ENCODE data around the gene PRADC1. TPM values are rescaled to one million over a fixed set of nuclear protein-coding genes. Genes with fewer than 3 reads are reported as not detected.

PRADC1 gene
- total RNA-seq, 1 experiment from 2014 or later: 32.3 TPM

GRCh38 chr2:73202156-73203054 lies 30.6 kb downstream of the PRADC1 start, which contains the start of gene NOTO:
Gene NOTO (plus strand): TSS chr2:73202574. CDS start chr2:73202667, 93 bp downstream.
- DNase-seq (ENCODE audit: low read depth): peak; percentile 44

- DNase-seq (ENCODE audit: low read depth): peak; percentile 36
Observed at GRCh38 chr2:73200281-73200680, 32.8 kb downstream of the PRADC1 start.

- DNase-seq (ENCODE audit: low read depth): no peak
Observed at GRCh38 chr2:73197579-73197978, 35.5 kb downstream of the PRADC1 start.

GRCh38 chr2:73187549-73187948 lies 45.5 kb downstream of the PRADC1 start:
- DNase-seq (ENCODE audit: low read depth): no peak

GRCh38 chr2:73185965-73186364 lies 47.1 kb downstream of the PRADC1 start:
- no peak for DNase-seq (ENCODE audit: low read depth)

Other genes with a start within 250 kb of the PRADC1 start
- 7.9 and 17.3 TPM in 2 replicates for gene SFXN5, start 161.5 kb downstream of the PRADC1 start, total RNA-seq (2014; rRNA removed; shearing (Covaris generic))
- gene RAB11FIP5, start 120.3 kb downstream of the PRADC1 start, total RNA-seq (2014; rRNA removed; shearing (Covaris generic)): 19.4 and 40.8 TPM in 2 replicates
- gene NOTO, start 30.7 kb downstream of the PRADC1 start, total RNA-seq (2014; rRNA removed; shearing (Covaris generic)): not detected in 2 replicates
- gene SMYD5, start 19.0 kb downstream of the PRADC1 start, total RNA-seq (2014; rRNA removed; shearing (Covaris generic)): 12.8 and 20.5 TPM in 2 replicates
- gene CCT7, start 1.1 kb upstream of the PRADC1 start, total RNA-seq (2014; rRNA removed; shearing (Covaris generic)): 246 and 380 TPM in 2 replicates
- 1.1 and 2.2 TPM in 2 replicates for gene FBXO41, start 51.2 kb upstream of the PRADC1 start, total RNA-seq (2014; rRNA removed; shearing (Covaris generic))
- not detected in 2 replicates for gene EGR4, start 60.3 kb upstream of the PRADC1 start, total RNA-seq (2014; rRNA removed; shearing (Covaris generic))
- 15.0 and 21.6 TPM in 2 replicates for gene ALMS1, start 152.6 kb upstream of the PRADC1 start, total RNA-seq (2014; rRNA removed; shearing (Covaris generic))